Right renal pelvis (tissue), 4 donors: Measurements from ENCODE around the gene ADAM8. TPM values are rescaled to one million over a fixed set of nuclear protein-coding genes. Genes with fewer than 3 reads are reported as not detected.
A peak's percentile ranks its signal among the peaks of the same experiment; 100 is the strongest.
"Not testable (repeated sequence)": the region's sequence is repeated elsewhere in the genome, so short reads cannot be mapped to it uniquely, and the experiment has no call there.

Experiments
- DNase-seq, 4 donors: peaks; one replicate each; pipeline ENCODE4 v3.0.0-alpha.2; 2013; ENCODE audit warnings: low read depth in 4 of 4, low spot score in 3 of 4, missing footprints in 1 of 4
- polyA plus RNA-seq, 4 donors: library from polyadenylated mRNA; unstranded; fragments of 120-200 nt; gene quantifications; one replicate each; pipeline ENCODE4 v1.2.1, GENCODE V29; 2013; ENCODE audit not compliant: insufficient read length in 4 of 4

ADAM8 gene
- polyA plus RNA-seq, 4 donors: 2.2 to 2.7 (median 2.5) TPM

DNA sequence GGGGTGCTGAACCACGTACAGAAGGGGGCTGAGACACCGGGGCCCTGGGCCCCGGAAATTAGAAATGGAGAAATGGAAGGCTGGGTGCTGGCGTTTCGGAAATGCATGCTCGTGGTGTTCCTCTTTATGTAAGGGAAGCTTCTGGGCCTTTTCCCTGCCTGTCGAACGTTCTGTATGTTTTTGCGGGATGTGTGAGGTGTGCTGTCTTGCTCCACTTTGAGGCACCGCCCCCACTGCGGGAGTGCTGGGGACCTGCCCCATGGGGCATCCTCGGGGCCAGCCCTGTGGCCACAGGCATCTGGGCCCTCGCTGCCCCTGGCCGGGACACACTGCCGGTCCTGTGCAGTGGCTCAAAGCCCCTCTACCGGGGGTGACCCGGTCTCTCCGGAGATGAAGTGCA lies 40.7 kb downstream of the ADAM8 start:
- DNase-seq: no peak

DNA sequence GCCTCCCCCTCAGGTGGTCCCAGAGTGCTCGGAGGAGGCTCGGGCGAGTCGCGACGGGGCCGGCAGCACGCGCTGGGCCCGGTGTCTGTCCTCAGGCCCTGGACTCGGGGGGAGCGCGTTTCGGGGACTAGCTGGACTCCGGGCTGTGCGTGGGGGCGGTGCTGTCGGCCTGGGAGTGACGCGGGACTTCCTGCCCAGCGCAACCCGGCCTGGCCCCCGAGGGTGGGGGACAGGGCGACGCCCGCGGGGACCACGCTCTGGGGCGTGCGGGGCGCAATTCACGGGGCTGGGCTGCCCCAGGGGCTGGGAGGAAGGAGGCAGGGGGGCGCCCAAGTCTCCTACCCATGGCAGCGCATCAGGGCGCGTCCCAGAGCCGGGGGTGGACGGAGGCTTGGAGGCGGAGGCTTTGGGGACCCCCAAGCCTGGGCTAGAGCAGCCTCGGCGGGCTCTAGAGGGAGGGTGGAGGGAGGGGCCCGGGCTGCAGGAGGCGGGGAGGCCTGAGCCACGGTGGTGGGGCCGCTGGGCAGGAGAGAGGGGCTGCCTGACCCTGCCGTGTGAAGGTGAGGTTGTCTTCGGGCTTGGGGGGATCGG lies 41.3 kb downstream of the ADAM8 start:
- no peak for DNase-seq

DNA sequence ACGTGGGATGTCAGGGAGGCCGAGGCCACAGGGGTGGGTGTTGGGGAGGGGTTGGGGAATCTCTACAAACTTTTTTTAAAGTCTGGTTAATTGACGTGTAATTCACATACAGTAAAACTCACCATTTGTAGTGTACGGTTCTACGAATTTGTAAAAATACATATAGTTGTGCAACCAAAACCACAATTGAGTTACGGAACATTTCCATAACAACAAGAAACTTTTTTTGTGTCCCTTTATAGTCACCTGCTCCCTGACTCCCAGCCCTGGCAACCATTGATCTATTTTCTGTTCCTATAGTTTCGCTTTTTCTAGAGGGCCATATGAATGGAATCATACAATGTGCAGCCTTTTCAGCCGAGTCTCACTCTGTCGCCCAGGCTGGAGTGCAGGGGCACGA lies 41.9 kb downstream of the ADAM8 start:
- DNase-seq: not testable (repeated sequence)

DNA sequence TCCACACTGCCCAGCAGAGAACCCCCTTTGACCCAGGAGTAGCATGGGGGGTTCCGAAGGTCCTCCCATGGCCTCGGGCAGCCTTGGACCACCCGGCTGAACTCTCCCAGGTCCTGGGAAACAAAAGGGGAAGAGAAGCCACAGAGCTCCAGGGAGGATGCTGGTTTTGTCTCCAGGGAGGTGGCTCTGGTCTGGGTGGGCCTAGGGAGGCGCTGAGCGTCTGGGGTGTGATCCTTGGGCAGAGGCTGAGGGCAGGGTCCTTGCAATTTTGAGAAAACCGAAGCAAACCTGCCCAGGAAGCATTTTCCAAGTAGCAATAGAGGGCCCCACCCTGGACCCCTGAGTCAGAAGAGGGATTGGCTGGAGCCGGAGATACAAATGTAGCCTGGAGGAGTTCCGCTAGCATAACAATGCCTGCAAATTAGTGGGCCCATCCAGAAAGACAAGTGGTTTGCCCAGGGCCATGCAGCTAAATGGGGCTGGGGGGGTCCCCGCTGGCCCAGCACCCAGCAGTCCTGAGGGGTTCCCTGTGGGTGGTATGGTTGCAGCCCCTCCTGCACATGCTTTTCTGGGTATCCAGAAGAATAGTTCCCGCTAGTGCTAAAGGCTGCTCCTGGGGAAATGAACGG lies 44.6 kb downstream of the ADAM8 start:
- no peak for DNase-seq

DNA sequence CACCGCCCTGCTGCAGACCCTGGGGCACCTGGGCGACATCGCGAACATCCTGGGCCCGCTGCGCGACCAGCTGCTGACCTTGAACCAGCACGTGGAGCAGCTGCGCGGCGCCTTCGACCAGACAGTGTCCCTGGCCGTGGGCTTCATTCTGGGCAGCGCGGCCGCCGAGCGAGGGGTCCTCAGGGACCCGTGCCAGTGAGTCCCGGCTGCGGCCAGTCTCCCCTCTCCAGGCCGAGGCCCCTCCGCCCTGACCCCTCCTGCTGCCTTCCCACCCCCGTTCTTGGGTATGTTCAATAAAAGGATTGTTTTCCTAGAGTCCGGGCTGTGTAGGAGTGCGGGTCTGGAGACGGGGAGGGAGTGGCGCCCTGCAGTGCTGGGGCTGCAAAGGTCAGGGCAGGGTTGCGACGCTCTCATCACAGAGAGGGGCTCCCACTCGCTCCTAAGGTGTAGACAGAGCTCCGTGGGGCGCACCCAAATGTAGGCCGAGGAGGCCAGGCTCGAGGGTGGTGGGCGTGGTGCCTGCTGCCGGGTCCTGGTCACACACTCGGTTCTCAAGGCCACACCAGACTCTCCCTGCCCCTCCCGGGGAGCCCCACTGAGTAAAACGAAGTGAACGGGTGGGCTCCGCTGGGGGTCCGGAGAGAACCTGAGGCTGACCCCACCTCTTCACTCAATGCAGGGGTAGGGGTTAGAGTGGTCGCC lies 45.3 kb downstream of the ADAM8 start:
- no peak for DNase-seq

DNA sequence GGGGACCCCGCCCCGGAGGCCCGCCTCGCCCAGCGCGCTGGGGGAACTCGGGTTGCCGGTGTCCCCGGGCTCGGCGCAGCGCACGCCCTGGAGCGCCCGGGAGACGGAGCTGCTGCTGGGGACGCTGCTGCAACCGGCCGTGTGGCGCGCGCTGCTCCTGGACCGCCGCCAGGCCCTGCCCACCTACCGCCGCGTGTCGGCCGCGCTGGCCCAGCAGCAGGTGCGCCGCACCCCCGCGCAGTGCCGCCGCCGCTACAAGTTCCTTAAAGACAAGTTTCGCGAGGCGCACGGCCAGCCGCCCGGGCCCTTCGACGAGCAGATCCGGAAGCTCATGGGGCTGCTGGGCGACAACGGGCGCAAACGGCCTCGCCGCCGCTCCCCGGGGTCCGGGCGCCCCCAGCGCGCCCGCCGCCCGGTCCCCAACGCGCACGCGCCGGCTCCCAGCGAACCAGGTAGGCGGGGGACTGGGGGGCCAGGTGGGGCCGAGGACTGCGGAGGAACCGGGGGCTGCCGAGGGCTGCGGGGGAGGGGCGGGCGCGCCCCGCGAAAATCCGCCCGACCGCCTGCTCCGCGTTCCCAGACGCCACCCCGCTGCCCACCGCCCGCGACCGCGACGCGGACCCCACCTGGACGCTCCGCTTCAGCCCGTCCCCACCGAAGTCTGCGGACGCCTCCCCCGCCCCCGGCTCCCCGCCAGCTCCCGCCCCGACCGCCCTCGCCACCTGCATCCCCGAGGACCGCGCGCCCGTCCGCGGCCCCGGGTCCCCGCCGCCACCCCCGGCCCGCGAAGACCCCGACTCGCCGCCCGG lies 46.1 kb downstream of the ADAM8 start:
- DNase-seq: no peak

DNA sequence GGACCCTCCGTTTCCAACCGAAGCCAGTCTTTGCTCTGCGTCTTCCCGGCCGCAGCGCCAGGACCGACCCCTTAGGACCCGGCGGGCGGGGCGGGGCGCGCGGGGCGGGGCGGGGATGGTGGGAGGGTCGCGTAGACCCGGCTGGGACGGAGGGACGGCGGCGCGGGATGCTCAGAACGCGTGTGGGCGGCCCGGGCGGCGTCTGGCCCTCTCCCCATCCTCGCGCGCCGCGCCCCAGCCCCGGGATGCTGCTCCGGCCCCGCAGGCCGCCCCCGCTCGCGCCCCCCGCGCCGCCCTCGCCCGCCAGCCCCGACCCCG lies 46.7 kb downstream of the ADAM8 start, which contains the start of gene UTF1:
TSS of gene UTF1 (plus strand) at position 174 of the 318 bp plus-strand sequence. CDS start at position 246, 72 bp downstream.
- no peak for DNase-seq

DNA sequence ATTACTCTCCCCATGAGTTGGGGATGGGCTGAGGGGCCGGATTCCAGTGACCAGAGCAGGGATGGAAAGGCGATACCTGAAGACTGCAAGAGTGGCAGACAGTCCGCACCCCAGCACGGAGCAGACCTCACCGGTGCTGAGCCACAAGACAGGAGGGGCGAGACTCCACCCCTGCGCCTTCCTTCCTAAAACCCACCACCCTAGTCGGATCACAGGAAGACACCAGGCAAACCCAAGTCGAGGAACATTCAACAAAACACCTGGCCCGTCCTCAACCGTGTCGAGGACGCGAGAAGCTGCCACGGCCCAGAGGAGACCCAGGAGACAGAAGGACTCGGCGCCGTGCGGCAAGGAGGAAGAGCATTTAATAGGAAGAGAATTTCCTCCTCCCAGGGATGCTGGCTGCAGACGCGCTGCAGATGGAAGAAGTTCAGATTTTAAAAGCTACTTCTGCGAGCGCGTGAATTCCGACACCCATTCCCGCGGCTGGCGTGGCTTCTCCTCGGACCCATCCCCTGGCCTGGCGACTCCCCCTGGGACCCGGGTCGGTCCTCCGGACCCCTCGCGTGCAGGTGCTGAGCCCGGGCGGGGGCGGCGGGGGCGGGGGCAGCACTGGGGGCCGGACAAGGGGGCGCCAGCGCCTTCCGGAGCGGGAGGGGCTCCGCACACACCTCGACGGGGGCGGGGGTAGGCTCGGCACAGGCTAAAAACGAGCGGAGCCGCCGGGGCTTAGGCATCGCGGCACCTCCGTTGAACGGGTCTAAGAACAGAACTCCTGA lies 47.2 kb downstream of the ADAM8 start:
- DNase-seq: no peak

DNA sequence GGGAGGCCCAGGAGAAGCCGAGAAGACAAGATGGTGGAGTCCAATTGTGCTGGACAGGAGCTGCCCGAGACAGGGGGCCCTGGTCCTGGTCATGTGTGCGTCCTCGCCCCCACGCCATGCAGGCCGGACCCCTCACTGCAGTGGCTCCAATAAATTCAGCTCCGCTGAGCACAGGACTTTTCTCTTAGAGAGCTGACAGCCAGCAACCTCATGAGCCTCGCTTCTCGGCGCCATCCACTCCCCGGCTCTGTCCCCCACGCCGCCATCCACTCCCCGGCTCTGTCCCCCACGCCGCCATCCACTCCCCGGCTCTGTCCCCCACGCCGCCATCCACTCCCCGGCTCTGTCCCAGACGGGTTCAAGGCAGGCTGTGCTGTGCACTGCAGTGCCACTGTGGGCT lies 49.4 kb downstream of the ADAM8 start:
- no peak for DNase-seq

DNA sequence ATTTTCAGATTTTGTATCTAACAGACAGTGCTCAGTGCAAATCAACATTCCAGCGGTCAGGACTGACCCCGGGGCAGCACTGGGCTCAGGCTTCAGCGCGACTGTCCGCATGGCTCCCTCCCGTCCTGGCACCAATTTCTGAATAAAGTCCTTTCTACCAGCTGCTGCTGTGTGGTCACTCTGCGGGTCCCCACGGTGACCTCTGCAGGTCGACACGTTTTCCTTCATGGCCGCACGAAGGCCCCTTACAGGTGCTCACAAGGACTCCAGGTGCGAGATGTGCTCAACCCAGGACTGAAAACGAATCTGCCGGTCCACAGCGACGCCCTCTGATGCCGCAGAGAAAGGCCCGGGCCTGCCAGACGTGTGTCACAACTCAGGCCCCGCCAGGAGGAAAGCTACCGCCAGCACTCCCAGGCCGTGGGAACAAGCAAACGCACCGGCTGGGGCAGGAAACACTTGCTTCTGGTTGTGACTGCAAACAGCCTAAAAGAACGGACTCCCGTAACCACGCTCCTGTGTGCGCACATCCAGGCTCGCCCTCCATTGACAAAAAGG lies 50.3 kb downstream of the ADAM8 start:
- no peak for DNase-seq

DNA sequence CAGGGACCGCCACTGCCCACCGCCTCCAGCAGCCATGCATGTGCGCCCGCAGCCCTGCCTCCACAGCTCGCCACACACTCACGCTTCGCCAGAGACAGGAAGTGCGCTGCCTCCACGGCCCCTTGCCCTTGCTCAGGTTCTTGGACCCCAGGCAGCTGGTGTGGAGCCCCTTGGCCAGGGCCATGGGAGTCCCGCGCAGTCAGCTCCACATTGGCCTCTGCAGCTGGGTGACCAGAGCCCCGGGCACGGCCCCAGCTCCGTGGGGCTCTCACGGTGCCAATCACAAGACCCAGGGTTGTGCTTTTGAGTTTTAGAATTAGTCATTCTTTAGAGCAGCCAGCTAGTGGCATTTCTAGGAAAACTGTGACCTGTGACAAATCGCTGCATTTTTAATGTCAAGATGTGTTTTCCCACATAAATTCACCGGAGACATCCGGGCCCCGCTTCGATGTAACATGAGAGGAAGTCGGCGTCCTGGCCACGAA lies 50.9 kb downstream of the ADAM8 start:
- DNase-seq: no peak

DNA sequence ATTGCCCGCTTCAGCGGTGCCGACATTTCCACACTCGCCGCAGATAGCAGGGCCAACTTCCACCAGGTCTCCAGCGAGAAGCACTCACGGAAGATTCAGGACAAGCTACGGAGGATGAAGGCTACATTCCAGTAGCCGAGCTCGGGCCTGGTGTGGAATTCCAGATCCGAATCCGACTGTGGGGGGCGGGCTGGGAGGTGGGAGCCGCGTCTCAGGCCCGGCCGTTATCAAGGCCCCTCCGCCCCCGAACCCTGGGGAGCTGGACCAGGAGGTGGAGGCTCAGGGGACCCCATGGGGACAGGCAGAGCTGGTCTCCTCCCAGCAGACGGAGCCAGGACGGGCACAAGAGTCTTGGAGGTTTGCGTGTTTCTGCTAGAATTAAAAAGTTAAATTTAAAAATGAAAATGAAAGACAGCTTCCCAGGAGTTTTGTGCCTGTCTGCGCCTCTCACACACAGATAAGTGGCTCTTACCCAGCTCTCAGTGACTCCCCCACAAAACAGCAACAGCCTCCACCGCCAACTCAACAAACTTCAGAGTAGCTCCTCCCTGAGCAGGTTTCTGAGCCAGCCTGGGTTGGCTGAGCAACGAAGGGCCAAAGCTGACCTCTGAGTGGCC lies 51.8 kb downstream of the ADAM8 start:
- DNase-seq: peak in 2 of 4 donors; percentile 63

DNA sequence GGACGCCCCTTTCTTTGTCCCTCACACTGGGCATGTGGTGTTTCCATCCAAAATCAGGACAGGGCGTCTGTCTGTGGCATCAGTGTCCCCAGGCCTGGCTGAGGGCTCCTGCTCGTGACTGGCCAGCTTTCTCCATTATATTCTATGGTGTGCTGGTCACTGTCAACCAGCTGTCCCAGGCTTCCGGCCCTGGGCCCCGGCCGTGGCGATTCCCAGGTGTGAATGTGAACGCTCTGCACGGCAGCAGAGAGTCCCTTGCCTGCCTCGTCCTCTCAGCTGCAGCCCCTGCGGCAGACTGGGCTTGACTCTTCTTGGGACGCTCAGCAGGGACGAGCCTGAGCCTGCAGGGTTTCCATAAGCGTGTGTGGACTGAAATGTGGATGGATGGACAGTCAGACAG lies 52.6 kb downstream of the ADAM8 start:
- DNase-seq: no peak

DNA sequence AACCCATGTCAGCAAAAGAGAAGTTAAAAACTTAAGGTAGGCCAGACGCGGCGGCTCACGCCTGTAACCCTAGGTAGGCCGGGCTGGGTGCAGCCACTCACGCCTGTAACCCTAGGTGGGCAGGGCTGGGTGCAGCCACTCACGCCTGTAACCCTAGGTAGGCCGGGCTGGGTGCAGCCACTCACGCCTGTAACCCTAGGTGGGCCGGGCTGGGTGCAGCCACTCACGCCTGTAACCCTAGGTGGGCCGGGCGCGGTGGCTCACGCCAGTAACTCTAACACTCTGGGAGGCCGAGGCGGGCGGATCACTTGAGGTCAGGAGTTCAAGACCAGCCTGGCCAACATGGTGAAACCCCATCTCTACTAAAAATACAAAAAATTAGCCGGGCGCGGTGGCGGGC lies 54.9 kb downstream of the ADAM8 start:
- not testable (repeated sequence) for DNase-seq

DNA sequence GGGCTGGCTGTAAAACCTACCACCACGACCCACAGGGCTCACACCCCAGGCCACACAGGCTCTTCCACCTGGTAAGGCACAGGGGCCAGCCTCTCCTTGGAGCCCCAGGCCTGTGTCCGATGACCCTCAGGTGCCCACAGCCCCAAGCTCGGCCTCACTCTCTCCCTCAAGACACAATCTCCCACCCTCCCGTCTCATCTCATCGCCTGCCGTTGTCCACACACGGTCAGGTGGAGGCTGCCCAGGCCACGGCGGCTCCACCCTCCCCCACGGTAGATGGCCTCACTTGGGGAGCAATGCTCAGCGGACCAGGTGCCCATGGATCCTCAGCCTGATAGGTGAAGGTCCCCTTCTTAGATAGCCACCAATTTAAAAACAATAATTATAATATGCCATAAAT lies 55.3 kb downstream of the ADAM8 start:
- DNase-seq: no peak

DNA sequence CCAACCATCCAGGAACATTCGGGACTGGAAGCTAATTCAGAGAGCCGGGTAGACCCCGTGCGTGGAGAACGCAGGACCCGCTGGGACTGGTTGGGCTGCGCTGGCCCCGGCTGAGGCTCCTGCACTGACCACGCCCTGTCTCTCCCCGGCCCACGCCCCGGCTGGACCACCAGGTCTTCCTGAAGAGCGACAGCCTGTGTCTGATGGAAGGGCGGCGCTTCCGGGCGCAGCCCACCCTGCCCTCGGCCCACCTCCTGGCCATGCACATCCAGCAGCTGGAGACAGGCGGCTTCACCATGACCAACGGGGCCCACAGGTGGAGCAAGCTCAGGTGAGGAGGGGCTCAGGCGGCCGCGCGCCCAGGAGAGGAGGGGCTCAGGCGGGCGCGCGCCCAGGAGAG lies 56.9 kb downstream of the ADAM8 start:
- no peak for DNase-seq

DNA sequence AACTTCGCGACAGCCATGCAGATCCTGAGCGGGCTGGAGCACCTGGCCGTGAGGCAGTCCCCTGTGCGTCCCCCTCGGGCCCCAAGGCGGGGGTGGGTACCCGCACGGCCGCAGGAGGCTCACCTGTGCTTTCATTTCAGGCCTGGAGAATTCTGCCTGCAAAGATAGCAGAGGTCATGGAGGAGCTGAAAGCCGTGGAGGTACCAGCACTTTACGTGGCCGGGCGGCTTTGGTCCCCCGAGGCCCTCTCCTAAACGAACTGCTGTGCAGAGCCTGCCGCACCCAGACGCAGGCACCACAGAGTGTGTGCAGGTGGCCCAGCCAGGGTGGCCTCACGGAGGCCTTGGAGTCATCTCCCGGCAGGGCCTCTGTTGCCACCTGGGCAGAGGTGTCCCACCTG lies 57.8 kb downstream of the ADAM8 start:
- DNase-seq: no peak

DNA sequence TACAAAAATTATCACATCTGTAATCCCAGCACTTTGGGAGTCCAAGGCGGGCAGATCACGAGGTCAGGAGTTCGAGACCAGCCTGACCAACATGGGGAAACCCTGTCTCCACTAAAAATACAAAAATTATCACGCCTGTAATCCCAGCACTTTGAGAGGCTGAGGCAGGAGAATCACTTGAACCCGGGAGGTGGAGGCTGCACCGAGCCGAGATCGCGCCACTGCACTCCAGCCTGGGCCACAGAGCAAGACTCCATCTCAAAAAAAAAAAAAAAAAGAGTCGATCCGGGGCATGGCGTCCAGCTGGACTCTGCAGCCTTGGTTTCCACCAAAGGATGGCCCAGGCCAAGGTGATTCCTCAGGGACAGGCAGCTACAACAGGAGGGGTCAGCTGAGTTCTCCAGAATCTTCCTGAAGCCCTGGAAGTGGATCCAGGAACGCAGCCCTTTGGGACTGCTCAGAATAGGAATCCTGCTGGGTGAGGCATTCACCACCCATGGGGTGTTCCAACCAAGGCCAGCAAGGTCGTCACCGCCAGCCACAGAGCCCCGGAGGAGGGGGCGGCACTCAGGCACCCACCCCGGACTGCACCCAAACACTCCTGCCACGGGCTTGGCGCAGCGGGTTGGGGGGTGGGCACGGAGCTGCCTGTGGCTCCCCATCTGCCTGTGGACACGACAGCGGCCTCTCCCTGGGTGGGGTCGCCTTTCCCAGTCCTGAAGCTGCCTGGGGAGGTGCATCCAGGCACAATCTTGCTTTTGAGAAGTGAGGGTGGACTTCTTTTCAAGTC lies 58.7 kb downstream of the ADAM8 start:
- no peak for DNase-seq

DNA sequence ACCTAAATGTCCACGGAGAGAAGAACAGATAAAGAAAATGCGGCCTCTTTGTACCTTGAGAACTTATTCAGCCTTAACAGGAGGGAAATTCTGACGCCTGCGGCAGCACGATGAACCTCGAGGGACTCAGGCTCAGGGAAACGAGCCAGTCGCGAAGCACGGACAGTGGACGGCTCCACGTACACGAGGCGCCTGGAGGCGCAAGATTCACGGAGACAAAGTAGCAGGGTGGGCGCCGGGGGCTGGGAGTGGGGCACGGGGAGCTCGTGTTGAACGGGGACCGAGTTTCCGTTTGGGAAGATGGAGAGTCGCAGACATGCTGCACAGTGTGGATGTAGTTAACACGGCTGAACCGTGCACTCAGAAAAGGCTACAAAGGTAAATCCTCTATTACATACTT lies 59.9 kb downstream of the ADAM8 start:
- DNase-seq: no peak
